Lower leg skin (tissue), 4 donors: ENCODE data around the gene ZNF695. TPM values are rescaled to one million over a fixed set of nuclear protein-coding genes. Genes with fewer than 3 reads are reported as not detected.
A peak's percentile ranks its signal among the peaks of the same experiment; 100 is the strongest.

Experiments used
- DNase-seq, 2 donors: peaks; one replicate each; pipeline ENCODE4 v3.0.0-alpha.2; 2019; ENCODE audit warnings: low spot score in 2 of 2
- H3K4me3 ChIP-seq: fragments of 200-600 bp; sonication (generic); 2 replicates; pipeline ENCODE4 v1.5.1; 2017; ENCODE audit warnings: mild to moderate bottlenecking, low read depth; ENCODE audit not compliant: poor library complexity, severe bottlenecking
- CTCF ChIP-seq, 3 donors: fragments of 450-650 bp; IDR thresholded peaks; one replicate each; pipeline ENCODE4 v1.5.1; 2016; ENCODE audit warnings: antibody characterized with exemption in 3 of 3, mild to moderate bottlenecking in 3 of 3, moderate library complexity in 2 of 3
- POLR2A ChIP-seq, 2 donors: fragments of 450-650 bp; IDR thresholded peaks; one replicate each; pipeline ENCODE4 v1.6.1; 2016 to 2017; ENCODE audit warnings: antibody characterized with exemption in 2 of 2, mild to moderate bottlenecking in 1 of 2, moderate library complexity in 1 of 2
- WGBS, 2 donors: methylation state at CpG; one replicate each; pipeline ENCODE4 v1.1.5; 2018; 5-methylcytosine and 5-hydroxymethylcytosine counted together
- intact Hi-C: fragments of 100-400 bp; cut with DNase I; formaldehyde crosslinking; loops from one replicate; pipeline ENCODE4 v1.15.0; 2023; ENCODE audit warnings: low total_unique reads
- total RNA-seq, 4 donors: library from RNA; depleted of rRNA; stranded (reverse); fragments of >200 nt; gene quantifications; one replicate each; pipeline ENCODE4 v1.1.0, GENCODE V29; 2016

The ZNF695 gene
- total RNA-seq, 4 donors from 2014 or later = not detected

GRCh38 chr1:246951413-246951812 lies 56.4 kb downstream of the ZNF695 start:
- intact Hi-C loops = no loop called here
- WGBS, 2 donors = 86 to 90% methylated on average over 4 of the region's 4 CpGs
- no peak for DNase-seq
- no peak overlapping the region for H3K4me3 ChIP-seq
- TF ChIP-seq POLR2A (IDR thresholded peaks at IDR 0.05) (no peak), CTCF (IDR thresholded peaks at IDR 0.05) (no peak)

GRCh38 chr1:246949956-246950355 lies 57.9 kb downstream of the ZNF695 start:
- no peak overlapping the region for H3K4me3 ChIP-seq
- DNase-seq = no peak
- TF ChIP-seq POLR2A (IDR thresholded peaks at IDR 0.05) (no peak), CTCF (IDR thresholded peaks at IDR 0.05) (no peak)
- 85 to 95% methylated on average over 3 of the region's 3 CpGs for WGBS, 2 donors
- intact Hi-C loops = no loop called here

GRCh38 chr1:246947255-246947654 lies 60.6 kb downstream of the ZNF695 start:
- no peak overlapping the region for H3K4me3 ChIP-seq
- intact Hi-C loops = no loop called here
- DNase-seq = peak in 1 of 2 donors; percentile 78
- TF ChIP-seq CTCF (IDR thresholded peaks at IDR 0.05) = no peak
- no peak for TF ChIP-seq POLR2A (IDR thresholded peaks at IDR 0.05)
- 65 to 73% methylated on average over 7 of the region's 7 CpGs for WGBS, 2 donors

- no peak for DNase-seq
- TF ChIP-seq POLR2A (IDR thresholded peaks at IDR 0.05) = no peak
- no peak for TF ChIP-seq CTCF (IDR thresholded peaks at IDR 0.05)
- H3K4me3 ChIP-seq = no peak overlapping the region
- intact Hi-C loops = no loop called here
- WGBS, 2 donors = 89 to 91% methylated on average over 6 of the region's 6 CpGs
Observed at GRCh38 chr1:246946366-246946765, 61.5 kb downstream of the ZNF695 start.

Other genes starting within 250 kb of the ZNF695 start
- gene AHCTF1, start 76.1 kb downstream of the ZNF695 start, total RNA-seq = 10 to 100 TPM; 26.9 to 38.4 (median 29.5) TPM
- gene ZNF670, start 70.8 kb upstream of the ZNF695 start, total RNA-seq = 1 to 10 TPM; 2.0 to 3.8 (median 2.4) TPM
- gene ZNF669, start 96.3 kb upstream of the ZNF695 start, total RNA-seq = 1 to 10 TPM; 5.4 to 8.7 (median 7.0) TPM
- 10 to 100 TPM; 11.0 to 16.9 (median 14.5) TPM for gene ZNF124, start 164.0 kb upstream of the ZNF695 start, total RNA-seq
- gene VN1R5, start 248.0 kb upstream of the ZNF695 start, total RNA-seq = not detected